WTC11 (cell line): ENCODE results near the gene ZDHHC7. TPM values are rescaled to one million over a fixed set of nuclear protein-coding genes. Genes with fewer than 3 reads are reported as not detected.
A peak's percentile ranks its signal among the peaks of the same experiment; 100 is the strongest.

Experiments
- ATAC-seq: fragments of 200-7000 bp; cut with Tn5 transposase; 2 replicates; pipeline ENCODE4 v1.10.0; 2021; ENCODE audit warnings: mild to moderate bottlenecking, moderate library complexity
- CTCF ChIA-PET: fragments of 300-600 bp; sonication (Branson Sonifier 250); formaldehyde crosslinking; loops from one replicate; lab custom pipeline; 2021; ENCODE audit warnings: antibody characterized with exemption; lab: Charles Lee
- POLR2A ChIA-PET: fragments of 350-600 bp; sonication (Branson Sonifier 250); formaldehyde crosslinking; loops from one replicate; lab custom pipeline; 2021; ENCODE audit warnings: antibody characterized with exemption; lab: Charles Lee
- DNase-seq: peaks from one replicate; pipeline ENCODE4 v3.0.0; 2021; ENCODE audit warnings: low spot score
- H3K27ac Mint-ChIP-seq: 2 replicates; pipeline ENCODE4 v1.8.0; 2021; ENCODE audit warnings: mixed read lengths
- H3K27me3 Mint-ChIP-seq: 2 replicates; pipeline ENCODE4 v1.8.0; 2021; ENCODE audit warnings: low read depth, mild to moderate bottlenecking, moderate library complexity, mixed read lengths
- H3K36me3 Mint-ChIP-seq: 2 replicates; pipeline ENCODE4 v1.8.0; 2021; ENCODE audit warnings: mixed read lengths
- H3K4me1 Mint-ChIP-seq: 2 replicates; pipeline ENCODE4 v1.8.0; 2022; ENCODE audit warnings: mixed read lengths
- H3K4me3 Mint-ChIP-seq: 2 replicates; pipeline ENCODE4 v1.8.0; 2021; ENCODE audit warnings: mild to moderate bottlenecking, moderate library complexity, mixed read lengths
- H3K9me3 Mint-ChIP-seq: 2 replicates; pipeline ENCODE4 v1.8.0; 2021; ENCODE audit warnings: mixed read lengths
- ATF1 ChIP-seq: sonication (generic); formaldehyde crosslinking; IDR thresholded peaks from 2 replicates; pipeline ENCODE4 v1.8.1; 2023; ENCODE audit warnings: mild to moderate bottlenecking, moderate library complexity, missing genetic modification reagents
- ATF3 ChIP-seq: sonication (generic); formaldehyde crosslinking; conservative IDR thresholded peaks from 2 replicates; pipeline ENCODE4 v1.8.1; 2022; ENCODE audit warnings: mild to moderate bottlenecking, missing genetic modification reagents
- CREB1 ChIP-seq: sonication (generic); formaldehyde crosslinking; IDR thresholded peaks from 2 replicates; pipeline ENCODE4 v1.8.0; 2023; ENCODE audit warnings: mild to moderate bottlenecking, missing genetic modification reagents
- E2F1 ChIP-seq: sonication (generic); formaldehyde crosslinking; IDR thresholded peaks from 2 replicates; pipeline ENCODE4 v1.8.0; 2022; ENCODE audit warnings: mild to moderate bottlenecking, missing genetic modification reagents
- FOXJ3 ChIP-seq: sonication (generic); formaldehyde crosslinking; IDR thresholded peaks from 2 replicates; pipeline ENCODE4 v1.9.0; 2021; ENCODE audit warnings: missing genetic modification reagents, mild to moderate bottlenecking, borderline replicate concordance
- FOXK1 ChIP-seq: sonication (generic); formaldehyde crosslinking; IDR thresholded peaks from 2 replicates; pipeline ENCODE4 v1.8.0; 2022; ENCODE audit warnings: mild to moderate bottlenecking, moderate library complexity, missing genetic modification reagents
- MLX ChIP-seq: sonication (generic); formaldehyde crosslinking; IDR thresholded peaks from 2 replicates; pipeline ENCODE4 v1.8.1; 2023; ENCODE audit warnings: mild to moderate bottlenecking, missing genetic modification reagents, moderate library complexity
- NFE2L1 ChIP-seq: sonication (generic); formaldehyde crosslinking; IDR thresholded peaks from 2 replicates; pipeline ENCODE4 v1.8.1; 2023; ENCODE audit warnings: missing genetic modification reagents
- PREB ChIP-seq: sonication (generic); formaldehyde crosslinking; IDR thresholded peaks from 2 replicates; pipeline ENCODE4 v1.8.1; 2022; ENCODE audit warnings: mild to moderate bottlenecking, missing genetic modification reagents, moderate library complexity, borderline replicate concordance
- SMAD3 ChIP-seq: sonication (generic); formaldehyde crosslinking; IDR thresholded peaks from 2 replicates; pipeline ENCODE4 v1.8.0; 2022; ENCODE audit warnings: missing genetic modification reagents, mild to moderate bottlenecking, borderline replicate concordance
- SP1 ChIP-seq: sonication (generic); formaldehyde crosslinking; conservative IDR thresholded peaks from 2 replicates; pipeline ENCODE4 v1.8.1; 2022; ENCODE audit warnings: missing genetic modification reagents
- TP53 ChIP-seq: sonication (generic); formaldehyde crosslinking; IDR thresholded peaks from 2 replicates; pipeline ENCODE4 v1.8.1; 2023; ENCODE audit warnings: mild to moderate bottlenecking, missing genetic modification reagents
- USF1 ChIP-seq: sonication (generic); formaldehyde crosslinking; IDR thresholded peaks from 2 replicates; pipeline ENCODE4 v1.8.0; 2022; ENCODE audit warnings: mild to moderate bottlenecking, missing genetic modification reagents
- USF2 ChIP-seq: sonication (generic); formaldehyde crosslinking; IDR thresholded peaks from 2 replicates; pipeline ENCODE4 v1.8.1; 2023; ENCODE audit warnings: mild to moderate bottlenecking, missing genetic modification reagents, moderate library complexity
- ZBTB21 ChIP-seq: sonication (generic); formaldehyde crosslinking; IDR thresholded peaks from 2 replicates; pipeline ENCODE4 v1.8.1; 2023; ENCODE audit warnings: mild to moderate bottlenecking, missing genetic modification reagents, borderline replicate concordance
- ZNF121 ChIP-seq: sonication (generic); formaldehyde crosslinking; IDR thresholded peaks from 2 replicates; pipeline ENCODE4 v1.8.0; 2023; ENCODE audit warnings: missing genetic modification reagents
- ZNF232 ChIP-seq: sonication (generic); formaldehyde crosslinking; IDR thresholded peaks from 2 replicates; pipeline ENCODE4 v1.8.0; 2022; ENCODE audit warnings: mild to moderate bottlenecking, missing genetic modification reagents
- ZNF263 ChIP-seq: sonication (generic); formaldehyde crosslinking; IDR thresholded peaks from 2 replicates; pipeline ENCODE4 v1.8.1; 2022; ENCODE audit warnings: low read depth, mild to moderate bottlenecking, moderate library complexity, missing genetic modification reagents
- ZNF396 ChIP-seq: fragments of 250-450 bp; sonication (Bioruptor Pico); IDR thresholded peaks from 2 replicates; pipeline ENCODE4 v1.8.0; 2021; ENCODE audit warnings: mild to moderate bottlenecking, moderate library complexity, borderline replicate concordance
- ZNF416 ChIP-seq: fragments of 250-450 bp; sonication (Bioruptor Pico); IDR thresholded peaks from 2 replicates; pipeline ENCODE4 v1.9.0; 2021; ENCODE audit warnings: mild to moderate bottlenecking, inconsistent platforms
- ZNF671 ChIP-seq: fragments of 250-450 bp; sonication (Bioruptor Pico); IDR thresholded peaks from 2 replicates; pipeline ENCODE4 v1.8.0; 2021; ENCODE audit warnings: mild to moderate bottlenecking
- ZSCAN18 ChIP-seq: fragments of 250-450 bp; sonication (Bioruptor Pico); IDR thresholded peaks from 2 replicates; pipeline ENCODE4 v2.1.2; 2022; ENCODE audit warnings: mild to moderate bottlenecking, moderate library complexity
- total RNA-seq: library from RNA; stranded (reverse); gene quantifications from 3 replicates; pipeline ENCODE4 v1.2.3, GENCODE V29; 2021

ZDHHC7 gene
- total RNA-seq, 1 experiment from 2014 or later = 38.7 TPM

GRCh38 chr16:85036236-85037049 is 25.1 kb upstream of the ZDHHC7 start (continued):
- TF ChIP-seq USF1 (CRISPR knock-in tag) (no peak), SMAD3 (no peak), MLX (CRISPR knock-in tag) (no peak), ZNF671 (CRISPR knock-in tag) (no peak), ZNF416 (no peak), ZNF396 (CRISPR knock-in tag) (no peak)
- TF ChIP-seq, all 79 proteins: peak for 0

- H3K36me3 Mint-ChIP-seq = no peaks in the 10 kb centered on the region
- DNase-seq = no peak
- peaks cover 9% of the 10 kb centered on the region for H3K4me1 Mint-ChIP-seq
- CTCF ChIA-PET = interaction anchor here (0.7 to 2.0 kb wide), 2 partner anchors 22 to 32 kb away, joined by 3 to 13 read pairs; no protein-coding TSS in a partner anchor
- H3K9me3 Mint-ChIP-seq = no peaks in the 10 kb centered on the region
- TF ChIP-seq TP53 (CRISPR knock-in tag) = no peak
- TF ChIP-seq PREB = no peak
- TF ChIP-seq, all 79 proteins: peak for 0
- Mint-ChIP-seq H3K4me3 (no peak overlapping the region), H3K27ac (no peak overlapping the region), H3K27me3 (no peaks in the 10 kb centered on the region; the same call in 1 of the 2 replicates)
- POLR2A ChIA-PET = interaction anchor here (0.6 kb wide), 1 partner anchor 170 kb away, joined by 4 read pairs; no protein-coding TSS in a partner anchor
- ATAC-seq = no peak
Measured at GRCh38 chr16:85034591-85035433, 23.5 kb upstream of the ZDHHC7 start.

GRCh38 chr16:85033171-85033570 is 21.8 kb upstream of the ZDHHC7 start:
- H3K27ac Mint-ChIP-seq = no peak overlapping the region
- POLR2A ChIA-PET = no interaction called here
- peak; percentile 34; the same call in 1 of the 2 replicates for ATAC-seq

More at GRCh38 chr16:85033171-85033570, 21.8 kb upstream of the ZDHHC7 start:
- TF ChIP-seq ATF3 (CRISPR knock-in tag) (no peak), CREB1 (CRISPR knock-in tag) (no peak), SP1 (CRISPR knock-in tag) (no peak), ZSCAN18 (CRISPR knock-in tag) (no peak), USF2 (CRISPR knock-in tag) (no peak), E2F1 (CRISPR knock-in tag) (no peak), ZNF232 (no peak), NFE2L1 (CRISPR knock-in tag) (no peak), ATF1 (CRISPR knock-in tag) (no peak), FOXJ3 (CRISPR knock-in tag) (no peak), ZNF263 (CRISPR knock-in tag) (no peak), PREB (no peak), ZNF396 (CRISPR knock-in tag) (no peak), FOXK1 (CRISPR knock-in tag) (no peak), ZBTB21 (CRISPR knock-in tag) (no peak), SMAD3 (no peak), USF1 (CRISPR knock-in tag) (no peak), ZNF121 (CRISPR knock-in tag) (no peak)
- CTCF ChIA-PET = interaction anchor here (1.6 to 2.0 kb wide), 3 partner anchors 24 to 82 kb away, joined by 3 to 13 read pairs (median 4); no protein-coding TSS in a partner anchor
- Mint-ChIP-seq H3K27me3 (peaks cover 14% of the 10 kb centered on the region), H3K9me3 (no peaks in the 10 kb centered on the region), H3K4me3 (no peak overlapping the region), H3K36me3 (no peaks in the 10 kb centered on the region), H3K4me1 (peaks cover 24% of the 10 kb centered on the region)
- DNase-seq = no peak
